Vagina (tissue), 2 donors: ENCODE measurements around the gene PAQR7. TPM values are rescaled to one million over a fixed set of nuclear protein-coding genes. Genes with fewer than 3 reads are reported as not detected.

ENCODE experiments used
- DNase-seq, 2 donors: peaks; one replicate each; pipeline ENCODE4 v3.0.0-alpha.2; 2017; ENCODE audit errors: extremely low spot score in 2 of 2
- H3K27ac ChIP-seq: fragments of 200-600 bp; sonication (generic); one replicate; pipeline ENCODE4 v1.5.1; 2019
- H3K27me3 ChIP-seq: fragments of 200-600 bp; sonication (generic); one replicate; pipeline ENCODE4 v1.5.1; 2019
- H3K36me3 ChIP-seq, 2 donors: fragments of 200-600 bp; sonication (generic); one replicate each; pipeline ENCODE4 v1.5.1; 2017 to 2019
- H3K4me1 ChIP-seq: fragments of 200-600 bp; sonication (generic); one replicate; pipeline ENCODE4 v1.5.1; 2019
- H3K4me3 ChIP-seq, 2 donors: fragments of 200-600 bp; sonication (generic); 1 replicate in 1 of 2; 2 replicates in 1 of 2; pipeline ENCODE4 v1.5.1; 2016 to 2019
- H3K9me3 ChIP-seq: fragments of 200-600 bp; sonication (generic); one replicate; pipeline ENCODE4 v1.5.1; 2019
- POLR2A ChIP-seq, 2 donors: fragments of 450-650 bp; IDR thresholded peaks; one replicate each; pipeline ENCODE4 v1.6.1; 2017; ENCODE audit warnings: antibody characterized with exemption in 2 of 2, mild to moderate bottlenecking in 2 of 2, moderate library complexity in 2 of 2
- POLR2AphosphoS5 ChIP-seq, 2 donors: sonication (generic); formaldehyde crosslinking; IDR thresholded peaks; one replicate each; pipeline ENCODE4 v1.9.0; 2017; ENCODE audit warnings: antibody characterized with exemption in 2 of 2, mild to moderate bottlenecking in 2 of 2, low read depth in 1 of 2; ENCODE audit not compliant: insufficient read depth in 1 of 2
- intact Hi-C: fragments of 100-400 bp; cut with DNase I; formaldehyde crosslinking; loops from one replicate; pipeline ENCODE4 v1.15.1; 2023
- total RNA-seq: library from RNA; depleted of rRNA; stranded (reverse); fragments of >200 nt; gene quantifications from one replicate; pipeline ENCODE4 v1.2.3, GENCODE V29; 2016
- TF ChIP-seq, protein P1 (sequence below), 3 experiments: fragments of 450-650 bp in 2 of 3; fragments of 200-600 bp in 1 of 3; sonication (generic) in 1 of 3; IDR thresholded peaks; one replicate each; pipeline ENCODE4 v1.5.1; 2017 to 2019; ENCODE audit warnings: antibody characterized with exemption in 3 of 3, mild to moderate bottlenecking in 2 of 3, moderate library complexity in 2 of 3

Gene PAQR7
- total RNA-seq, 1 donor from 2014 or later = 7.1 TPM

DNA sequence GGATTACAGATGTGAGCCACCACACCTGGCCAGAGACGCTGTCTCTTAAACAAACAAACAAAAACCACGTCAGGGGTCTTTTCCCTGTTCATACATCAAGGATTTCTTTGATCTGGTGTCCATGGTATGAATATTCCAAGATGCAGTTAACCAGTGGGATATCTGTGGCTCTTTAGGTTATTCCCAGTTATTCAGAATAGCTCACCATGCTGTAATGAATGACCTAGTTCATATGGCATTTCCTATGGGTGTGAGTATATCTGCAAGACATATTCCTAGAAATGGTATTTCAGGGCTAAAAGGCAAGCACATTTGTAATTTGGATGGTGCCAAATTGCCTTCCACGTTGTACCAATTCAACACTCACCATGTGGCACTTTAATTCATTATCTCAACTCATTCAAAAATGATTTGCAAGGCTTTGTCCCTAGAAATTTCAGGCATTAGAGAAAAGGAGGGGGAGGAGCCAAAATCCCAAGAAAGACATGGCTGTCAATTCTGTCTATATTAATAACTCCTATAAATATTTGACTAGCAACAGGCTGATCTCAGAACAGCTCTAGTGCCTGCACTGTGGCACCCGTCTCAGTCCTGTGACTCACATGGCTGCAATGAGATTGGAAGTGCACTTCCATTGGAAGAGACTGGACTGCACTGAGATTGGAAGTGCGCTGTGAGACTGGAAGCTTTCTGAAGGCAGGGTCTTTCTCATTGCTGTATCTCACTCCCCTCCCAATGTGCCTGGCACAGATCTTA is 36.7 kb upstream of the PAQR7 start:
- TF ChIP-seq POLR2A (IDR thresholded peaks at IDR 0.05) = no peak
- TF ChIP-seq, protein P1, sequence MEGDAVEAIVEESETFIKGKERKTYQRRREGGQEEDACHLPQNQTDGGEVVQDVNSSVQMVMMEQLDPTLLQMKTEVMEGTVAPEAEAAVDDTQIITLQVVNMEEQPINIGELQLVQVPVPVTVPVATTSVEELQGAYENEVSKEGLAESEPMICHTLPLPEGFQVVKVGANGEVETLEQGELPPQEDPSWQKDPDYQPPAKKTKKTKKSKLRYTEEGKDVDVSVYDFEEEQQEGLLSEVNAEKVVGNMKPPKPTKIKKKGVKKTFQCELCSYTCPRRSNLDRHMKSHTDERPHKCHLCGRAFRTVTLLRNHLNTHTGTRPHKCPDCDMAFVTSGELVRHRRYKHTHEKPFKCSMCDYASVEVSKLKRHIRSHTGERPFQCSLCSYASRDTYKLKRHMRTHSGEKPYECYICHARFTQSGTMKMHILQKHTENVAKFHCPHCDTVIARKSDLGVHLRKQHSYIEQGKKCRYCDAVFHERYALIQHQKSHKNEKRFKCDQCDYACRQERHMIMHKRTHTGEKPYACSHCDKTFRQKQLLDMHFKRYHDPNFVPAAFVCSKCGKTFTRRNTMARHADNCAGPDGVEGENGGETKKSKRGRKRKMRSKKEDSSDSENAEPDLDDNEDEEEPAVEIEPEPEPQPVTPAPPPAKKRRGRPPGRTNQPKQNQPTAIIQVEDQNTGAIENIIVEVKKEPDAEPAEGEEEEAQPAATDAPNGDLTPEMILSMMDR (IDR thresholded peaks at IDR 0.05) = no peak
- TF ChIP-seq POLR2AphosphoS5 (IDR thresholded peaks at IDR 0.05; ENCODE audit: insufficient read depth in 1 of 2, low read depth in 1 of 2) = no peak
- H3K27ac ChIP-seq = no peak overlapping the region
- no peaks in the 10 kb centered on the region for H3K4me1 ChIP-seq
- intact Hi-C loops = no loop called here
- H3K36me3 ChIP-seq = no peaks in the 10 kb centered on the region
- H3K27me3 ChIP-seq = no peaks in the 10 kb centered on the region
- DNase-seq = no peak
- H3K4me3 ChIP-seq = no peak overlapping the region
- no peaks in the 10 kb centered on the region for H3K9me3 ChIP-seq

DNA sequence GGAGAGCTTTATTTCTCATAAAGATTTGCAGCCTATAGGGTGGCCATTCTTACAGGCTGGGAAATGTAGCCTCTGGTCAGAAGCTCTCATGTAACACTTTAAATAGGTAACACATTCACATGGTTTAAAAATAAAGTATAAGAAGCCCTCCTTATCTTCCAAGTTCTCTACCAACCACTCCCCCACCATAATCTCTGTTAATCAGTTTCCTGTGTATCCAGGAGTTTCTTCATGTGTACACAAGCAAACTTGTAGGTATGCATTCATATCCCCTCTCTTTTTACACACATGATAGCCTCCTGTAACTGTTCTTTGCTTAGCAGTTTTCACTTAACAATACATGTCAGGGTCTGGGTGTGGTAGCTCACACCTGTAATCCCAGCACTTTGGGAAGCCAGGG is 35.7 kb upstream of the PAQR7 start:
- Histone ChIP-seq H3K36me3 (no peaks in the 10 kb centered on the region), H3K27ac (no peak overlapping the region), H3K4me3 (no peak overlapping the region), H3K27me3 (no peaks in the 10 kb centered on the region), H3K9me3 (no peaks in the 10 kb centered on the region), H3K4me1 (peaks cover 10% of the 10 kb centered on the region)
- intact Hi-C loops = no loop called here
- TF ChIP-seq, protein P1 (IDR thresholded peaks at IDR 0.05) = no peak
- TF ChIP-seq POLR2AphosphoS5 (IDR thresholded peaks at IDR 0.05; ENCODE audit: insufficient read depth in 1 of 2, low read depth in 1 of 2) = no peak
- TF ChIP-seq POLR2A (IDR thresholded peaks at IDR 0.05) = no peak
- no peak for DNase-seq

DNA sequence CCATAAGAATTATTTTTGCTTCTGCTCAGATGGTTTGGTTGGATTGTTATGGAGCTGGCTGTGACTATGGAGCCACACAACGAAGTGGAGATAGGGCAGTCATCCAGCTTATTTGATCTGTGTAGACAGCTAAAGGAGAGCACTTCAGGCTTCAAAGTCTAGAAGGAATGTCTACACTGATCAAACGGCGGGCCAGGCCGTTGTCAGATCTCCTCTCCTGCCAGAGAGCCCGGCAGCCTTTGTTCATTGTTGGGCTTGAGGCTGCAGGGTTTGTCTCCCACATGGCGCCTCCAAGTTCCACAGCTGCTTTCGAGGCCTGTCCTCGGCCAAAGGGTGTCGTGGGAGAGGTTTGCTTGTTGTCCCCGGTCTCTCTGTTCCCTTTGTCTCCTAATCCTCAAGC is 33.5 kb upstream of the PAQR7 start:
- Histone ChIP-seq H3K36me3 (no peaks in the 10 kb centered on the region), H3K9me3 (no peaks in the 10 kb centered on the region), H3K4me3 (no peak overlapping the region), H3K27me3 (no peaks in the 10 kb centered on the region), H3K27ac (no peak overlapping the region), H3K4me1 (peaks cover 21% of the 10 kb centered on the region)
- TF ChIP-seq, protein P1 (IDR thresholded peaks at IDR 0.05) = no peak
- no peak for TF ChIP-seq POLR2A (IDR thresholded peaks at IDR 0.05)
- no peak for TF ChIP-seq POLR2AphosphoS5 (IDR thresholded peaks at IDR 0.05; ENCODE audit: insufficient read depth in 1 of 2, low read depth in 1 of 2)
- no peak for DNase-seq
- intact Hi-C loops = loop anchor here (5.0 kb wide), 1 partner anchor 88 kb away; the partner anchor contains the start of gene PAFAH2

DNA sequence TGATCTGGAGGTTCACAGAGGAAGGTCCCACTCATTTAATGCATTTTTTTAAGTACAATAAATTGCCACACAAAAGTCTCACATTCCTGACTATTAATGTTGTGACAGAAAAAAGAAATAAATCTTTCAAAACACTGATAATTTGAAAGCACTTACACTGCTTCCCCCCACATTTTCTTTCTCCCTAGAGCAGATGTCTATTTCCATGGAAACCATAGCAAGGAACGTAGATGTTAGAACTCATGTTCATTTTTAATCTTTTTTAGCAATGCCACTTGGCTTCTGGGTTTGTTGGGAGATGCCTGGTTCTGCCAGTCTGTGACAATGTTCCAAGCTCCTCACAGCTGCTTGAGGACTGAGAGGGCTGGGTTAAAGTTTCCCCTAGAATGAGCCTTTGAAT is 32.7 kb upstream of the PAQR7 start:
- peaks cover 23% of the 10 kb centered on the region for H3K4me1 ChIP-seq
- TF ChIP-seq, protein P1 (IDR thresholded peaks at IDR 0.05) = no peak
- no peak for TF ChIP-seq POLR2AphosphoS5 (IDR thresholded peaks at IDR 0.05; ENCODE audit: insufficient read depth in 1 of 2, low read depth in 1 of 2)
- TF ChIP-seq POLR2A (IDR thresholded peaks at IDR 0.05) = no peak
- H3K4me3 ChIP-seq = no peak overlapping the region
- no peak for DNase-seq
- no peaks in the 10 kb centered on the region for H3K36me3 ChIP-seq
- intact Hi-C loops = loop anchor here (5.0 kb wide), 1 partner anchor 89 kb away; the partner anchor contains the start of gene PAFAH2
- no peak overlapping the region for H3K27ac ChIP-seq
- H3K27me3 ChIP-seq = no peaks in the 10 kb centered on the region
- H3K9me3 ChIP-seq = no peaks in the 10 kb centered on the region

DNA sequence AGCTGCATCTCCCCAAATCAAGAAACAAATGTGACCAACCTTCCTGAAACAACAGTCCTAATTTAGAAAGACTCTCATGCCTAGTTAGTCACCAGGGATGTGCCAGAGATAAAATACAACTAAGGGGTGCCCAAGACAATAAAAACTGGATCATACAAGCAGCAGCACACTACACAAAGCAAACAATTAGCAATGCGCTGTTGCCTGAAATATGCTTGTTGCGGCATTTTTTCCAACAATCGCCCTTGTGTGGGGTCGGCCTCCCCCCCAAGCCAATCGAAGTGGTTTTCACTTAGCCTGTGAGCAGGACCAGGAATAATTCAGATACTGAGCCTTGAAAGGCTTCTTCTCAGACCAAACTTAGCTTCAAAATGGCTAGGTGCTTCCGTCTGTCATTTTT is 32.1 kb upstream of the PAQR7 start:
- Histone ChIP-seq H3K27ac (no peak overlapping the region), H3K36me3 (no peaks in the 10 kb centered on the region), H3K4me3 (no peak overlapping the region), H3K9me3 (no peaks in the 10 kb centered on the region), H3K27me3 (no peaks in the 10 kb centered on the region), H3K4me1 (peaks cover 23% of the 10 kb centered on the region)
- intact Hi-C loops = loop anchor here (5.0 kb wide), 1 partner anchor 90 kb away; the partner anchor contains the start of gene PAFAH2
- TF ChIP-seq POLR2A (IDR thresholded peaks at IDR 0.05) = no peak
- no peak for TF ChIP-seq POLR2AphosphoS5 (IDR thresholded peaks at IDR 0.05; ENCODE audit: insufficient read depth in 1 of 2, low read depth in 1 of 2)
- TF ChIP-seq, protein P1 (IDR thresholded peaks at IDR 0.05) = no peak
- DNase-seq = no peak
